ENCODE data around the gene MARVELD2.

MARVELD2 gene

DNA sequence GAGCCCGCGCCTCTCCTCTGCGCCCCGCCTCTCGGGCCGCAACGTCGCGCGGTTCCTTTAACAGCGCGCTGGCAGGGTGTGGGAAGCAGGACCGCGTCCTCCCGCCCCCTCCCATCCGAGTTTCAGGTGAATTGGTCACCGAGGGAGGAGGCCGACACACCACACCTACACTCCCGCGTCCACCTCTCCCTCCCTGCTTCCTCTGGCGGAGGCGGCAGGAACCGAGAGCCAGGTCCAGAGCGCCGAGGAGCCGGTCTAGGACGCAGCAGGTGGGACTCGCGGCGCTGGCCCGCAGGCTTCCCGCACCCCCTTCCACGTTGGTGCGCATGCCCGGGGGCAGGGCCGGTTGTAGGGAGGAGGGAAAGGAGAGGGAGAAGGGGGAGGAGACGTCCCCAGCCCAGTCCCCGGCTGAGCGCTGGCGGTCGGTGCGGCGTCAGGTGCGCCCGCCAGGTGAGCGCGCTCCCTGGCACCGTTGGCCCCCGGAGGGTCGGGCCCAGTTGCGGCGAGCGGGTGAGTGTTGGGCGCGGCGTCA is 77.5 kb downstream of the MARVELD2 start, which contains the start of gene OCLN:
Gene OCLN (plus strand): TSS at position 400 of the 532 bp plus-strand sequence. CDS start 11,455 bp downstream, outside the sequence.
- no peak for DNase-seq (ENCODE audit: low read depth in 2 of 2)

- DNase-seq (ENCODE audit: low read depth in 2 of 2): no peak
Measured at GRCh38 chr5:69492923-69493395, 78.0 kb downstream of the MARVELD2 start.

- no peak for DNase-seq (ENCODE audit: low read depth in 2 of 2)
Measured at GRCh38 chr5:69493396-69494133, 78.6 kb downstream of the MARVELD2 start.

Data from activated CD8-positive, alpha-beta memory T cell treated with anti-CD3 and anti-CD28 coated beads for 4 hours (primary cell).